Memory B cell (primary cell): Measurements from ENCODE around the gene SOD1.
"Not testable (repeated sequence)": the region's sequence is repeated elsewhere in the genome, so short reads cannot be mapped to it uniquely, and the experiment has no call there.

Source experiments
- ATAC-seq: fragments of 150-1000 bp; cut with Tn5 transposase; 2 replicates; pipeline ENCODE4 v1.10.0; 2021; ENCODE audit warnings: low read depth, mild to moderate bottlenecking, moderate library complexity
- DNase-seq, 2 donors: peaks; one replicate each; pipeline ENCODE4 v3.0.0; 2022; ENCODE audit warnings: low spot score in 2 of 2
- H3K27ac Mint-ChIP-seq: one replicate; pipeline ENCODE4 v1.8.0; 2022; ENCODE audit warnings: mild to moderate bottlenecking, moderate library complexity, mixed read lengths
- H3K27me3 Mint-ChIP-seq: one replicate; pipeline ENCODE4 v1.8.0; 2022; ENCODE audit warnings: mixed read lengths
- H3K36me3 Mint-ChIP-seq: one replicate; pipeline ENCODE4 v1.8.0; 2022; ENCODE audit warnings: mild to moderate bottlenecking, mixed read lengths
- H3K4me1 Mint-ChIP-seq: one replicate; pipeline ENCODE4 v1.8.0; 2022; ENCODE audit warnings: mixed read lengths
- H3K4me3 Mint-ChIP-seq: one replicate; pipeline ENCODE4 v1.8.0; 2022; ENCODE audit warnings: mild to moderate bottlenecking, moderate library complexity, mixed read lengths
- H3K9me3 Mint-ChIP-seq: one replicate; pipeline ENCODE4 v1.8.0; 2022; ENCODE audit warnings: mixed read lengths

The SOD1 gene

GRCh38 chr21:31665397-31665796 is 5.9 kb downstream of the SOD1 start:
- Mint-ChIP-seq H3K36me3 (peaks cover 14% of the 10 kb centered on the region), H3K27me3 (no peaks in the 10 kb centered on the region), H3K27ac (no peak overlapping the region), H3K4me3 (no peak overlapping the region), H3K9me3 (no peaks in the 10 kb centered on the region), H3K4me1 (peaks cover 24% of the 10 kb centered on the region)
- ATAC-seq = no peak
- no peak for DNase-seq

GRCh38 chr21:31665869-31666268 is 6.4 kb downstream of the SOD1 start:
- Mint-ChIP-seq H3K36me3 (peaks cover 17% of the 10 kb centered on the region), H3K4me1 (peaks cover 23% of the 10 kb centered on the region)
- not testable (repeated sequence) for ATAC-seq, H3K27me3 Mint-ChIP-seq, H3K27ac Mint-ChIP-seq, DNase-seq, H3K4me3 Mint-ChIP-seq, H3K9me3 Mint-ChIP-seq

GRCh38 chr21:31666445-31667010 is 7.0 kb downstream of the SOD1 start:
- Mint-ChIP-seq H3K27me3 (no peaks in the 10 kb centered on the region), H3K4me3 (no peak overlapping the region), H3K36me3 (peaks cover 19% of the 10 kb centered on the region), H3K9me3 (no peaks in the 10 kb centered on the region), H3K27ac (no peak overlapping the region), H3K4me1 (peaks cover 20% of the 10 kb centered on the region)
- DNase-seq (no peak), ATAC-seq (no peak)

- ATAC-seq = no peak
- DNase-seq = no peak
- Mint-ChIP-seq H3K27me3 (no peaks in the 10 kb centered on the region), H3K4me1 (peaks cover 18% of the 10 kb centered on the region), H3K4me3 (no peak overlapping the region), H3K27ac (no peak overlapping the region), H3K36me3 (peaks cover 20% of the 10 kb centered on the region), H3K9me3 (no peaks in the 10 kb centered on the region)
Measured at GRCh38 chr21:31667132-31667531, 7.6 kb downstream of the SOD1 start.

GRCh38 chr21:31667639-31668038 is 8.1 kb downstream of the SOD1 start:
- no peak overlapping the region for H3K4me3 Mint-ChIP-seq
- ATAC-seq (no peak), DNase-seq (no peak)
- H3K4me1 Mint-ChIP-seq = peaks cover 18% of the 10 kb centered on the region
- peaks cover 20% of the 10 kb centered on the region for H3K36me3 Mint-ChIP-seq
- H3K27ac Mint-ChIP-seq = peak overlapping the region; percentile 24
- no peaks in the 10 kb centered on the region for H3K9me3 Mint-ChIP-seq
- H3K27me3 Mint-ChIP-seq = no peaks in the 10 kb centered on the region

- DNase-seq = no peak
- no peaks in the 10 kb centered on the region for H3K27me3 Mint-ChIP-seq
- H3K36me3 Mint-ChIP-seq = peaks cover 20% of the 10 kb centered on the region
- peak overlapping the region; percentile 79 for H3K27ac Mint-ChIP-seq
- no peaks in the 10 kb centered on the region for H3K9me3 Mint-ChIP-seq
- H3K4me3 Mint-ChIP-seq = no peak overlapping the region
- no peak for ATAC-seq
- peaks cover 18% of the 10 kb centered on the region for H3K4me1 Mint-ChIP-seq
Measured at GRCh38 chr21:31668651-31669491, 9.4 kb downstream of the SOD1 start.

- Mint-ChIP-seq H3K9me3 (no peaks in the 10 kb centered on the region), H3K4me3 (no peak overlapping the region), H3K4me1 (peaks cover 15% of the 10 kb centered on the region), H3K27me3 (no peaks in the 10 kb centered on the region), H3K36me3 (peaks cover 15% of the 10 kb centered on the region), H3K27ac (peak overlapping the region; percentile 13)
- no peak for ATAC-seq
- DNase-seq = no peak
Measured at GRCh38 chr21:31670070-31670469, 10.6 kb downstream of the SOD1 start.

- no peaks in the 10 kb centered on the region for H3K27me3 Mint-ChIP-seq
- DNase-seq = no peak
- H3K4me3 Mint-ChIP-seq = no peak overlapping the region
- H3K4me1 Mint-ChIP-seq = peaks cover 10% of the 10 kb centered on the region
- ATAC-seq = no peak
- peak overlapping the region; percentile 9 for H3K27ac Mint-ChIP-seq
- no peaks in the 10 kb centered on the region for H3K9me3 Mint-ChIP-seq
- peaks cover 11% of the 10 kb centered on the region for H3K36me3 Mint-ChIP-seq
Measured at GRCh38 chr21:31671146-31671716, 11.7 kb downstream of the SOD1 start.

GRCh38 chr21:31671931-31672330 is 12.4 kb downstream of the SOD1 start:
- Mint-ChIP-seq H3K36me3 (peaks cover 8% of the 10 kb centered on the region), H3K4me1 (peaks cover 5% of the 10 kb centered on the region), H3K9me3 (no peaks in the 10 kb centered on the region), H3K27ac (peak overlapping the region; percentile 9), H3K27me3 (no peaks in the 10 kb centered on the region), H3K4me3 (no peak overlapping the region)
- DNase-seq = no peak
- no peak for ATAC-seq

GRCh38 chr21:31673321-31673912 is 13.9 kb downstream of the SOD1 start:
- peaks cover 8% of the 10 kb centered on the region for H3K36me3 Mint-ChIP-seq
- no peak overlapping the region for H3K4me3 Mint-ChIP-seq
- H3K4me1 Mint-ChIP-seq = peaks cover 3% of the 10 kb centered on the region
- no peaks in the 10 kb centered on the region for H3K27me3 Mint-ChIP-seq
- H3K9me3 Mint-ChIP-seq = no peaks in the 10 kb centered on the region
- DNase-seq (no peak), ATAC-seq (no peak)
- H3K27ac Mint-ChIP-seq = no peak overlapping the region

- no peak for ATAC-seq
- Mint-ChIP-seq H3K27me3 (no peaks in the 10 kb centered on the region), H3K4me3 (no peak overlapping the region), H3K36me3 (peaks cover 10% of the 10 kb centered on the region), H3K27ac (no peak overlapping the region), H3K4me1 (peaks cover 3% of the 10 kb centered on the region), H3K9me3 (no peaks in the 10 kb centered on the region)
- no peak for DNase-seq
Measured at GRCh38 chr21:31675318-31675717, 15.8 kb downstream of the SOD1 start.

GRCh38 chr21:31675960-31676359 is 16.5 kb downstream of the SOD1 start:
- DNase-seq (no peak), ATAC-seq (peak; percentile 94)
- Mint-ChIP-seq H3K9me3 (no peaks in the 10 kb centered on the region), H3K4me3 (no peak overlapping the region), H3K27me3 (no peaks in the 10 kb centered on the region), H3K36me3 (peaks cover 7% of the 10 kb centered on the region), H3K27ac (no peak overlapping the region), H3K4me1 (peaks cover 3% of the 10 kb centered on the region)

- H3K9me3 Mint-ChIP-seq = no peaks in the 10 kb centered on the region
- ATAC-seq (no peak), DNase-seq (no peak)
- H3K27ac Mint-ChIP-seq = no peak overlapping the region
- H3K4me1 Mint-ChIP-seq = no peaks in the 10 kb centered on the region
- peaks cover 5% of the 10 kb centered on the region for H3K36me3 Mint-ChIP-seq
- H3K4me3 Mint-ChIP-seq = no peak overlapping the region
- no peaks in the 10 kb centered on the region for H3K27me3 Mint-ChIP-seq
Measured at GRCh38 chr21:31677047-31677446, 17.6 kb downstream of the SOD1 start.

GRCh38 chr21:31678478-31678877 is 19.0 kb downstream of the SOD1 start:
- no peak overlapping the region for H3K4me3 Mint-ChIP-seq

More at GRCh38 chr21:31678478-31678877, 19.0 kb downstream of the SOD1 start:
- no peaks in the 10 kb centered on the region for H3K4me1 Mint-ChIP-seq
- H3K36me3 Mint-ChIP-seq = peaks cover 10% of the 10 kb centered on the region
- no peaks in the 10 kb centered on the region for H3K9me3 Mint-ChIP-seq
- no peak overlapping the region for H3K27ac Mint-ChIP-seq
- DNase-seq (no peak), ATAC-seq (no peak)
- no peaks in the 10 kb centered on the region for H3K27me3 Mint-ChIP-seq
